AG09309 (cell line): ENCODE measurements around the gene SMG9.

ENCODE experiments used
- DNase-seq: peaks from one replicate; pipeline ENCODE4 v3.0.0-alpha.2; 2010; ENCODE audit warnings: low read depth
- H3K4me3 ChIP-seq: 2 replicates; pipeline ENCODE4 v1.5.1; 2011; ENCODE audit warnings: mild to moderate bottlenecking, low read depth, low read length, moderate library complexity; ENCODE audit not compliant: control insufficient read depth
- TF ChIP-seq, protein P1 (sequence below): IDR thresholded peaks from 2 replicates; pipeline ENCODE4 v1.5.1; 2011; ENCODE audit warnings: mild to moderate bottlenecking, low read depth, low read length, inconsistent platforms; ENCODE audit not compliant: insufficient read depth, control insufficient read depth; ENCODE audit errors: missing control alignments

SMG9 gene

DNA sequence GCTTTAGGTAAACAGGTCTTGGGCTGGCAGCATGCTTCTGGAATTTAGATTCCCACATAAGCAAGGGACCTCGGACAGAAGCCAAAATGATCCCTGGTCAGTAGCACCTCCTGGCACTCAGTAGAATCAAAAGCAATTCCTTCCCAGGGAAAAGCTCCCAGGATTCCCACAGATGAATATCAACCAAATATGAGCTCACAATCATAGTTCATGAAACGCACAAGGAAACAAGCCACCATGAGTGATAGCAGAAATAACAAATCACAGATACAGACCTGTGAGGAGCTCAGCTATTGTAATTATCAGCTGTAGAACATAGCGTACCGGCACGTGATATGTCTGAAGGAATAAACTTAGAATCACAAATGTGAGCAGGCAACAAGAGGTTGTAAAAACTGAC lies 63.0 kb downstream of the SMG9 start:
- TF ChIP-seq, protein P1, sequence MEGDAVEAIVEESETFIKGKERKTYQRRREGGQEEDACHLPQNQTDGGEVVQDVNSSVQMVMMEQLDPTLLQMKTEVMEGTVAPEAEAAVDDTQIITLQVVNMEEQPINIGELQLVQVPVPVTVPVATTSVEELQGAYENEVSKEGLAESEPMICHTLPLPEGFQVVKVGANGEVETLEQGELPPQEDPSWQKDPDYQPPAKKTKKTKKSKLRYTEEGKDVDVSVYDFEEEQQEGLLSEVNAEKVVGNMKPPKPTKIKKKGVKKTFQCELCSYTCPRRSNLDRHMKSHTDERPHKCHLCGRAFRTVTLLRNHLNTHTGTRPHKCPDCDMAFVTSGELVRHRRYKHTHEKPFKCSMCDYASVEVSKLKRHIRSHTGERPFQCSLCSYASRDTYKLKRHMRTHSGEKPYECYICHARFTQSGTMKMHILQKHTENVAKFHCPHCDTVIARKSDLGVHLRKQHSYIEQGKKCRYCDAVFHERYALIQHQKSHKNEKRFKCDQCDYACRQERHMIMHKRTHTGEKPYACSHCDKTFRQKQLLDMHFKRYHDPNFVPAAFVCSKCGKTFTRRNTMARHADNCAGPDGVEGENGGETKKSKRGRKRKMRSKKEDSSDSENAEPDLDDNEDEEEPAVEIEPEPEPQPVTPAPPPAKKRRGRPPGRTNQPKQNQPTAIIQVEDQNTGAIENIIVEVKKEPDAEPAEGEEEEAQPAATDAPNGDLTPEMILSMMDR, result no peak
- H3K4me3 ChIP-seq, result no peak overlapping the region
- DNase-seq, result no peak

GRCh38 chr19:43690890-43691289 lies 63.9 kb downstream of the SMG9 start:
- H3K4me3 ChIP-seq, result no peak overlapping the region
- DNase-seq, result no peak
- TF ChIP-seq, protein P1, result no peak

DNA sequence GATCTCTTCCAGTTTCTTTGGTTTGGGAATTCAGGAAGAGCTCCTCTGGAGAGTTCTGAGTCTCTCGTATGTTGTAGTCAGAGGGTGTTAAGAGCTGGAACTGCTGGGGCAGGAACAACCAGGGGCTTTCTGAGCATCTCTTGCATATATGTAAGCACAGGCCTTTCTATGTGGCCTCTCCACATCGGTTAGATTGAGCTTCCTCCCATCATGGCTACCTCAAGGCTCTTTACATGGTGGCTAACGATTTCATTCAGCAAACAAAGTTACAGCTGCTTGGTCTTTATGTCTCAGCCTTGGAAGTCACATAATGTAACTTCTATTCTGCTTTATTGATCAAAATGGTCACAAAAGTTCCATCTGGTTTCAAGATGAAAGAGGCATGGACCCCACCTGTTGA lies 64.3 kb downstream of the SMG9 start:
- TF ChIP-seq, protein P1, result no peak
- H3K4me3 ChIP-seq, result no peak overlapping the region
- no peak for DNase-seq

DNA sequence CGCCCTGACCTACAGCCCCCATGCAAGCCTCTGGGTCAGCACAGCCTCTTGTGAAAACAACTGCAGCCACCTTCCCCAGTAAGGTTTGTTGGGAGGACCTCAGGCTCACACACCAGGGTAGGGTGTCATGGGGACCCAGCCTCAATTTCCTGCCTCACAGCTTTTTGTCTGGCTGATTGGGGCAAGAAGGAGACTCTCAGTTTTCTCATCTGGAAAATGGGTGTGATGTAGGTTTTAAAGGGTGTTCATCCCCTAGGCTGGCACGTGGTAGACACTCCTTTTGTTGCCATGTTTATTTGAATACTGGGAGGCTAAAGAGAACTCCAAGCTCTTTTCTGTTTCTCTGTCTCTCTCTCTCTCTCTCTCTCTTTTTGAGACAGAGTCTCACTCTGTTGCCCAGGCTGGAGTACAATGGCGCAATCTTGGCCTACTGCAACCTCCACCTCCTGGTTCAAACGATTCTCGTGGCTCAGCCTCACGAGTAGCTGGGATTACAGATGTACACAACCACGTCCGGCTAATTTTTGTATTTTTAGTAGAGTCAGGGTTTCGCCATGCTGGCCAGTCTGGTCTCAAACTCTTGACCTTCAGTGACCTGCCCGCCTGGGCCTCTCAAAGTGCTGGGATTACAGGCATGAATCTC lies 66.6 kb downstream of the SMG9 start:
- no peak for DNase-seq
- TF ChIP-seq, protein P1, result no peak
- H3K4me3 ChIP-seq, result no peak overlapping the region

- H3K4me3 ChIP-seq, result no peak overlapping the region
- TF ChIP-seq, protein P1, result no peak
- DNase-seq, result no peak
Observed at GRCh38 chr19:43687660-43687997, 67.1 kb downstream of the SMG9 start.

DNA sequence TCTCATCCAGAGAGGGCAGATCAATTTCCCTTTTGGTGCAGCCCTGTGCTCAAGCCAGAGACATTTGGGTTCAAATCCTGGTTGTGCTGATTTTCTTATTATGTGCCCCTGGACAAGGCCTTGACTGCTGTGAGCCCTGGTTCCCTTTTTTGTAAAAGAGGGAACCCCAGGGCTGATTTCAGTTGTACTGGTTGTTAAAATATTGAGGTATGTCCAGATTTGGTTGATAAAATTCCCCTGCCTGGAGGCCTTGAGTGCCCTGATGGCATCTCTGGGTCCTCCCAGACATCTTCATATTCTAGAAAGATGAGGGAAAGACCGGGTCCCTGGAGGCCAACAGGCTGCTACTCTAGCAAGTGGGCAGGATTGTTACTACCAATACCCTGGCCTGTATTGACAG lies 70.4 kb downstream of the SMG9 start:
- TF ChIP-seq, protein P1, result no peak
- DNase-seq, result no peak
- H3K4me3 ChIP-seq, result no peak overlapping the region

GRCh38 chr19:43683905-43684304 lies 70.9 kb downstream of the SMG9 start:
- H3K4me3 ChIP-seq, result no peak overlapping the region
- no peak for DNase-seq
- TF ChIP-seq, protein P1, result no peak
